Keratinocyte (primary cell): ENCODE measurements around the gene JAG2. TPM values are rescaled to one million over a fixed set of nuclear protein-coding genes. Genes with fewer than 3 reads are reported as not detected.

Experiments used
- DNase-seq: peaks from one replicate; pipeline ENCODE4 v3.0.0-alpha.2; 2011; ENCODE audit warnings: low read depth, missing footprints, low spot score
- FAIRE-seq: peaks from 2 replicates; lab custom pipeline; 2011; peaks lifted over from hg19 to GRCh38; lab: Jason Lieb, UNC
- H2AFZ ChIP-seq: 2 replicates; pipeline ENCODE4 v1.6.0; 2012; ENCODE audit warnings: low read length, control low read depth, inconsistent platforms; ENCODE audit not compliant: control insufficient read depth
- H3K27ac ChIP-seq: 2 replicates; pipeline ENCODE4 v1.5.1; 2011; ENCODE audit warnings: low read length; ENCODE audit not compliant: control insufficient read depth, insufficient read depth
- H3K27me3 ChIP-seq: 3 replicates; pipeline ENCODE4 v1.6.0; 2011; ENCODE audit warnings: low read length; ENCODE audit not compliant: control insufficient read depth, insufficient read depth; ENCODE audit errors: extremely low read depth
- H3K36me3 ChIP-seq, 2 experiments: 2 replicates in 1 of 2; 3 replicates in 1 of 2; pipeline ENCODE4 v1.5.1; 2011; ENCODE audit warnings: low read length in 2 of 2, mild to moderate bottlenecking in 1 of 2; ENCODE audit not compliant: control insufficient read depth in 2 of 2, insufficient read depth in 2 of 2; ENCODE audit errors: extremely low read depth in 1 of 2
- H3K4me1 ChIP-seq: 3 replicates; pipeline ENCODE4 v1.5.1; 2011; ENCODE audit warnings: low read length; ENCODE audit not compliant: control insufficient read depth, insufficient read depth; ENCODE audit errors: extremely low read depth
- H3K4me2 ChIP-seq: 3 replicates; pipeline ENCODE4 v1.6.0; 2011; ENCODE audit warnings: low read depth, low read length; ENCODE audit not compliant: control insufficient read depth, insufficient read depth; ENCODE audit errors: extremely low read depth
- H3K4me3 ChIP-seq, 3 experiments: fragments of 200-600 bp in 1 of 3; sonication (generic) in 1 of 3; 2 replicates in 2 of 3; 3 replicates in 1 of 3; pipeline ENCODE4 v1.5.1; 2011 to 2016; ENCODE audit warnings: low read length in 3 of 3, mild to moderate bottlenecking in 3 of 3, control low read depth in 2 of 3, inconsistent platforms in 1 of 3, low read depth in 1 of 3, mixed read lengths in 1 of 3, mixed run types in 1 of 3, moderate library complexity in 1 of 3; ENCODE audit not compliant: control insufficient read depth in 2 of 3, insufficient read depth in 2 of 3; ENCODE audit errors: extremely low read depth in 1 of 3
- H3K79me2 ChIP-seq: 2 replicates; pipeline ENCODE4 v1.6.0; 2012; ENCODE audit warnings: low read length; ENCODE audit not compliant: control insufficient read depth, insufficient read depth
- H3K9ac ChIP-seq: 3 replicates; pipeline ENCODE4 v1.6.0; 2011; ENCODE audit warnings: low read length; ENCODE audit not compliant: control insufficient read depth, insufficient read depth; ENCODE audit errors: extremely low read depth
- H3K9me1 ChIP-seq: 3 replicates; pipeline ENCODE4 v1.6.0; 2011; ENCODE audit warnings: low read length; ENCODE audit not compliant: control insufficient read depth, insufficient read depth; ENCODE audit errors: extremely low read depth
- H3K9me3 ChIP-seq: 2 replicates; pipeline ENCODE4 v1.5.1; 2012; ENCODE audit warnings: low read depth, low read length; ENCODE audit not compliant: control insufficient read depth
- H4K20me1 ChIP-seq: 3 replicates; pipeline ENCODE4 v1.6.0; 2011; ENCODE audit warnings: low read length; ENCODE audit not compliant: control insufficient read depth, insufficient read depth; ENCODE audit errors: extremely low read depth
- EZH2 ChIP-seq: IDR thresholded peaks from one replicate; pipeline ENCODE4 v1.6.1; 2012; ENCODE audit warnings: inconsistent platforms, mild to moderate bottlenecking, low read length, moderate library complexity
- dilution Hi-C: fragments of 300-500 bp; cut with MboI; formaldehyde crosslinking; loops from one replicate; pipeline ENCODE4 v1.7.0; 2020; ENCODE audit warnings: low sequenced_read_pairs; ENCODE audit not compliant: extremely low pct_ligation_motif_present
- polyA plus RNA-seq, 5 experiments: library from polyadenylated mRNA; depleted of rRNA in 3 of 5; stranded (reverse) in 3 of 5; stranded (forward) in 1 of 5; unstranded in 1 of 5; fragments of >200 nt; gene quantifications; 1 replicate in 1 of 5; 2 replicates in 3 of 5; 3 replicates in 1 of 5; pipeline versions ENCODE4 v1.2.1 to v1.2.3, GENCODE V29; 2011 to 2012; ENCODE audit warnings: missing spikeins in 2 of 5, low read depth in 1 of 5, low replicate concordance in 1 of 5
- TF ChIP-seq, protein P1 (sequence below), 3 experiments: IDR thresholded peaks in 1 of 3; conservative IDR thresholded peaks in 1 of 3; optimal IDR thresholded peaks in 1 of 3; 2 replicates in 2 of 3; 3 replicates in 1 of 3; pipeline versions ENCODE3 to v1.5.1; 2011; ENCODE audit warnings: low read length in 3 of 3, mild to moderate bottlenecking in 3 of 3, moderate library complexity in 2 of 3, control low read depth in 1 of 3, inconsistent platforms in 1 of 3; ENCODE audit not compliant: insufficient read depth in 2 of 3; ENCODE audit errors: extremely low read depth in 1 of 3

JAG2 gene
- polyA plus RNA-seq, 1 donor (not counting 4 experiments of a cell fraction or from before 2014, with no cell fraction given) = 28.3 TPM

DNA sequence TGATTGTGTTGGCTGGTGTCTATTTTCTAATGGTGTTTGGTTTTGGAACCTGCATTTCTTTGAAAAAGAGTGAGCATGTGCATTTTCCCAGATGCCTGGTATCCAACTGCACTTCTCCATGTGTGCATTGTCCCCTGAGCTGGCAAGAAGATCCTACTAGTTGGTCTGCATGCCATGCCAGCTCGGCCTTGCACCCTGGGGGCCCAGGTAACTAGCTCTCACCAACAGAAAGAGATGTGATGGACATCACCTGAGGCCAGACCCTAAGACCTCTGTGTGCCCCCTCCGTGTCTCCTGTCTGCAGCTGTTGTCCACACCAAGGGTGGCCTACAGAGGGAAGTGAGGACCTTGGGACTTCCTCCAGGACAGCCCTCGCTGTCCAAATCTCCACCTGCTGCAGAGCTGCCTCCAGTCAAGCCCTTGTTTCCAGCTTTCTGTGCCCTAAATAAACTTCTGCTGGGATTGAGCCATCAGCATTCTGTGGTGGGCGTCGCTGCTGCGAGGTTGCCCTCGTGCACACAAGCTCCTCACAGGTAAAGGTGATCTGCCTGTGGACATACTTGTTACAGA, 73.3 kb downstream of the JAG2 start:
- no peak for DNase-seq
- Histone ChIP-seq H2AFZ (no peak overlapping the region), H3K27ac (no peak overlapping the region), H3K36me3 (no peaks in the 10 kb centered on the region), H3K4me1 (peaks cover 44% of the 10 kb centered on the region), H3K4me3 (no peak overlapping the region), H3K9me3 (no peaks in the 10 kb centered on the region), H3K27me3 (no peaks in the 10 kb centered on the region), H3K9ac (no peak overlapping the region), H4K20me1 (no peaks in the 10 kb centered on the region), H3K9me1 (no peaks in the 10 kb centered on the region), H3K79me2 (no peaks in the 10 kb centered on the region), H3K4me2 (no peak overlapping the region)
- TF ChIP-seq, protein P1, sequence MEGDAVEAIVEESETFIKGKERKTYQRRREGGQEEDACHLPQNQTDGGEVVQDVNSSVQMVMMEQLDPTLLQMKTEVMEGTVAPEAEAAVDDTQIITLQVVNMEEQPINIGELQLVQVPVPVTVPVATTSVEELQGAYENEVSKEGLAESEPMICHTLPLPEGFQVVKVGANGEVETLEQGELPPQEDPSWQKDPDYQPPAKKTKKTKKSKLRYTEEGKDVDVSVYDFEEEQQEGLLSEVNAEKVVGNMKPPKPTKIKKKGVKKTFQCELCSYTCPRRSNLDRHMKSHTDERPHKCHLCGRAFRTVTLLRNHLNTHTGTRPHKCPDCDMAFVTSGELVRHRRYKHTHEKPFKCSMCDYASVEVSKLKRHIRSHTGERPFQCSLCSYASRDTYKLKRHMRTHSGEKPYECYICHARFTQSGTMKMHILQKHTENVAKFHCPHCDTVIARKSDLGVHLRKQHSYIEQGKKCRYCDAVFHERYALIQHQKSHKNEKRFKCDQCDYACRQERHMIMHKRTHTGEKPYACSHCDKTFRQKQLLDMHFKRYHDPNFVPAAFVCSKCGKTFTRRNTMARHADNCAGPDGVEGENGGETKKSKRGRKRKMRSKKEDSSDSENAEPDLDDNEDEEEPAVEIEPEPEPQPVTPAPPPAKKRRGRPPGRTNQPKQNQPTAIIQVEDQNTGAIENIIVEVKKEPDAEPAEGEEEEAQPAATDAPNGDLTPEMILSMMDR (optimal IDR thresholded peaks at IDR 0.05 in 1 of 3, IDR thresholded peaks at IDR 0.05 in 1 of 3, conservative IDR thresholded peaks at IDR 0.05 in 1 of 3; ENCODE audit: extremely low read depth in 1 of 3, insufficient read depth in 2 of 3, low read length in 3 of 3) = no peak
- no peak for TF ChIP-seq EZH2
- dilution Hi-C loops = no loop called here
- FAIRE-seq = no peak

DNA sequence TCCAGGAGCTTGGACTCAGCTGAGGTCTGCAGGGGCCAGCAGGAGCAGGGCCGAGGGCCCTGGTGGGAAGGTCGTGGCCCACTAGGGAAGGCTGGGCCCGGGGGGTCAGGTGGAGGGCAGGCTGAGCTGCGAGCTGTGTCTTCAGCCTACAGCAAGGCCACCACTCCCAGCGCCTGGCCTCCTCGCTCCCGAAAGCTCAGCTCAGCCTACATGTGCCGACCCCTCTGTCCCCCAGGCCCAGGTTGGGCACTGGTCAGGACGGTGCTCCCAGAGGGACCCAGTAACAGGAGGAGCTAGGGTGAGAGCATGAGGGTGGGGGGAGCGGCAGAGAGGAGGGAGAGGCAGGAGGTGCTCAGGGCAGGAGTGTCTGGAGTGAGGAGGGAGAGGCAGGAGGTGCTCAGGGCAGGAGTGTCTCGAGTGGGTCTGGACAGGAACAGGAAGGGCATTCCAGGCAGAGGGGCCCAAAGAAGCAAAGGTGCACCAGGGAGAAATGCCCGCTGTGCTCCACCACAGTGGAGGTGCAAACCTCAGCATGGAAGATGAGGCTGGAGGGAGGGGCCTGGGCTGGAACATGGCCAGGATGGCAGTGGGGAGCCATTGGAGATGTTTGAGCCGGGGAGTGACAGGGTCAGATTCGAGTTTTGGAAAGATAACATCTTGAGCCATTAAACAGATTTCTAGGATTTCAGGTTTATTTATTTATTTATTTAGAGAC, 74.2 kb downstream of the JAG2 start:
- H3K27ac ChIP-seq = no peak overlapping the region
- FAIRE-seq = no peak

More for the DNA sequence above, 74.2 kb downstream of the JAG2 start:
- Histone ChIP-seq H3K36me3 (no peaks in the 10 kb centered on the region), H4K20me1 (no peaks in the 10 kb centered on the region), H3K4me1 (peaks cover 44% of the 10 kb centered on the region), H3K9me3 (no peaks in the 10 kb centered on the region), H3K9ac (peak overlapping the region; percentile 77), H3K79me2 (no peaks in the 10 kb centered on the region), H3K4me3 (peak overlapping the region; percentile 66 to 79 (median 73)), H2AFZ (peak overlapping the region; percentile 3), H3K4me2 (peak overlapping the region; percentile 82), H3K27me3 (no peaks in the 10 kb centered on the region), H3K9me1 (no peaks in the 10 kb centered on the region)
- no peak for DNase-seq
- dilution Hi-C loops = no loop called here
- TF ChIP-seq EZH2 = no peak
- TF ChIP-seq, protein P1 (optimal IDR thresholded peaks at IDR 0.05 in 1 of 3, IDR thresholded peaks at IDR 0.05 in 1 of 3, conservative IDR thresholded peaks at IDR 0.05 in 1 of 3; ENCODE audit: extremely low read depth in 1 of 3, insufficient read depth in 2 of 3, low read length in 3 of 3) = no peak
